Neural crest cell (in vitro differentiated cells): Measurements from ENCODE around the gene CTNND1. TPM values are rescaled to one million over a fixed set of nuclear protein-coding genes. Genes with fewer than 3 reads are reported as not detected.

Source experiments
- DNase-seq: peaks from one replicate; pipeline ENCODE4 v3.0.0; 2021; ENCODE audit warnings: low read depth, mixed read lengths, low spot score
- H3K27ac Mint-ChIP-seq: one replicate; pipeline ENCODE4 v1.8.0; 2021; ENCODE audit warnings: mild to moderate bottlenecking, mixed read lengths; ENCODE audit not compliant: unreplicated experiment
- H3K27me3 Mint-ChIP-seq: 2 replicates; pipeline ENCODE4 v1.8.0; 2021; ENCODE audit warnings: low read depth, mild to moderate bottlenecking, mixed read lengths
- H3K36me3 Mint-ChIP-seq: 2 replicates; pipeline ENCODE4 v1.8.0; 2021; ENCODE audit warnings: low read depth, mild to moderate bottlenecking, mixed read lengths
- H3K4me1 Mint-ChIP-seq: 2 replicates; pipeline ENCODE4 v1.8.0; 2021; ENCODE audit warnings: mixed read lengths
- H3K4me3 Mint-ChIP-seq: one replicate; pipeline ENCODE4 v1.8.0; 2021; ENCODE audit warnings: mild to moderate bottlenecking, mixed read lengths
- H3K9me3 Mint-ChIP-seq: 2 replicates; pipeline ENCODE4 v1.8.0; 2021; ENCODE audit warnings: mixed read lengths
- total RNA-seq: library from RNA; stranded (reverse); gene quantifications from 2 replicates; pipeline ENCODE4 v1.2.1, GENCODE V29; 2021
- TF ChIP-seq, protein P1 (sequence below): fragments of 200-600 bp; sonication (generic); conservative IDR thresholded peaks from 2 replicates; pipeline ENCODE4 v1.5.0; 2021; ENCODE audit warnings: antibody characterized with exemption, mild to moderate bottlenecking

Gene CTNND1
- total RNA-seq, 1 donor from 2014 or later = 144 TPM

DNA sequence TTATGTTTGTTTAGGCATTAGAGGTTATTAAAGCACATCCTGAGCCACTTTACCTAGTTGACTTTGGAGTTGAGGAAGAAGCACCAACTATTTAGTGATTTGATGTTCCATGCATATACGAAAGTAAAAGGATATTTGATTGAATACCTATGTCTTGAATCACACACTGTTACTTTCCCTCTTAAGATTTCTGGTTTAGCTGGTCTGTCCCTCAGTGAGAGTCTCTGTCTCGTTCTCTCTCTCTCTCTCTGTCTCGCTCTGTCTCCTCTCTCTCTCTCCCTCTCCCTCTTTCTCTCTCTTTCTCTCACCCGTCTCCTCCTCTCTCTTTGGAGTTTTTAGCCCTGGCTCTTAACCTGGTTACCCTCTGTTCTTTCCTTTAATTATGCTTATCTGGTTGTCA is 11.0 kb downstream of the CTNND1 start:
- H3K9me3 Mint-ChIP-seq = no peaks in the 10 kb centered on the region
- no peak overlapping the region for H3K4me3 Mint-ChIP-seq
- peaks cover 62% of the 10 kb centered on the region for H3K4me1 Mint-ChIP-seq
- H3K27me3 Mint-ChIP-seq = no peaks in the 10 kb centered on the region
- no peak for DNase-seq
- TF ChIP-seq, protein P1, sequence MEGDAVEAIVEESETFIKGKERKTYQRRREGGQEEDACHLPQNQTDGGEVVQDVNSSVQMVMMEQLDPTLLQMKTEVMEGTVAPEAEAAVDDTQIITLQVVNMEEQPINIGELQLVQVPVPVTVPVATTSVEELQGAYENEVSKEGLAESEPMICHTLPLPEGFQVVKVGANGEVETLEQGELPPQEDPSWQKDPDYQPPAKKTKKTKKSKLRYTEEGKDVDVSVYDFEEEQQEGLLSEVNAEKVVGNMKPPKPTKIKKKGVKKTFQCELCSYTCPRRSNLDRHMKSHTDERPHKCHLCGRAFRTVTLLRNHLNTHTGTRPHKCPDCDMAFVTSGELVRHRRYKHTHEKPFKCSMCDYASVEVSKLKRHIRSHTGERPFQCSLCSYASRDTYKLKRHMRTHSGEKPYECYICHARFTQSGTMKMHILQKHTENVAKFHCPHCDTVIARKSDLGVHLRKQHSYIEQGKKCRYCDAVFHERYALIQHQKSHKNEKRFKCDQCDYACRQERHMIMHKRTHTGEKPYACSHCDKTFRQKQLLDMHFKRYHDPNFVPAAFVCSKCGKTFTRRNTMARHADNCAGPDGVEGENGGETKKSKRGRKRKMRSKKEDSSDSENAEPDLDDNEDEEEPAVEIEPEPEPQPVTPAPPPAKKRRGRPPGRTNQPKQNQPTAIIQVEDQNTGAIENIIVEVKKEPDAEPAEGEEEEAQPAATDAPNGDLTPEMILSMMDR = no peak
- peaks cover 4% of the 10 kb centered on the region for H3K36me3 Mint-ChIP-seq
- H3K27ac Mint-ChIP-seq = no peak overlapping the region

DNA sequence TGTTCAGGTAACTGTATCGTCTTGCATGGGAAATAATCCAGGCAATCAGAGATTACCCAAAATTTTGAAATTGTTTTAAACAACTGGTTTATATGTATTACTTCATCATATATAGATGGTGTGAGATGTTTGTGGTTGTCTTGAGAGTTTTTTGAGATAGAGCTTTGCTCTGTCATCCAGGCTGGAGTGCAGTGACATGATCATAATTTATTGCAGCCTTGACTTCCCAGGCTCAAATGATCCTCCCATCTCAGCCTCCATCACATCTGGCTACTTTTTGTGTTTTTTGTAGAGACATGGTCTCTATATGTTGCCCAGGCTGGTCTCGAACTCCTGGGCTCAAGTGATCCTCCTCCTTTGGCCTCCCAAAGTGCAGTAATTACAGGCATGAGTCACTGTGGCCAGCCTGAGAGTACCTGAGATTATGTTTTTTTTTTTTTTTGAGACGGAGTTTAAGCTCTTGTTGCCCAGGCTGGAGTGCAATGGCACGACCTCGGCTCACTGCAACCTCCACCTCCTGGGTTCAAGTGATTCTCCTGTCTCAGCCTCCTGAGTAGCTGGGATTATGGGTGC is 11.5 kb downstream of the CTNND1 start:
- no peak for DNase-seq
- Mint-ChIP-seq H3K27me3 (no peaks in the 10 kb centered on the region), H3K4me1 (peaks cover 64% of the 10 kb centered on the region), H3K36me3 (peaks cover 4% of the 10 kb centered on the region), H3K9me3 (no peaks in the 10 kb centered on the region), H3K4me3 (no peak overlapping the region), H3K27ac (no peak overlapping the region)
- TF ChIP-seq, protein P1 = no peak

DNA sequence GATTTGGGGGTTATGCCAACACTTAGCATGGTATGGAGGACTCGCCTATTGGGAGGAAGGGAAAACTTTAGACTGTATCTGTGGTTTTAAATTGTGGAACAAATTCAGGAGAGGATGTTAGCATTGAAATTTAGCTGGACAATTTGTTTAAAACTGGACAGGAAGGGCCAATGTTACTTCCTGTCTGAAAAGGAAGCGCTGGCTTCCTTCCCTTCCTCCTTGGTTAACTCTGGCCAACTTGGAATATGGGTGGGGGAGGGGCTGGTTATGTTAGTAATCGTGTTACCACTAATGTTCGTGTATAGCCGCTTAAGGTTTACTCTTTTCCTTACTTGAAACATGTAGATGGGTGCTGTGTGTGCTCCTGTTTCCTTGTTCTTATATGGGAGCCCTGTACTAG is 13.9 kb downstream of the CTNND1 start:
- Mint-ChIP-seq H3K27me3 (no peaks in the 10 kb centered on the region), H3K4me3 (peak overlapping the region; percentile 74), H3K36me3 (peaks cover 4% of the 10 kb centered on the region), H3K9me3 (no peaks in the 10 kb centered on the region), H3K4me1 (peaks cover 77% of the 10 kb centered on the region), H3K27ac (peak overlapping the region; percentile 88)
- DNase-seq = no peak
- TF ChIP-seq, protein P1 = no peak

DNA sequence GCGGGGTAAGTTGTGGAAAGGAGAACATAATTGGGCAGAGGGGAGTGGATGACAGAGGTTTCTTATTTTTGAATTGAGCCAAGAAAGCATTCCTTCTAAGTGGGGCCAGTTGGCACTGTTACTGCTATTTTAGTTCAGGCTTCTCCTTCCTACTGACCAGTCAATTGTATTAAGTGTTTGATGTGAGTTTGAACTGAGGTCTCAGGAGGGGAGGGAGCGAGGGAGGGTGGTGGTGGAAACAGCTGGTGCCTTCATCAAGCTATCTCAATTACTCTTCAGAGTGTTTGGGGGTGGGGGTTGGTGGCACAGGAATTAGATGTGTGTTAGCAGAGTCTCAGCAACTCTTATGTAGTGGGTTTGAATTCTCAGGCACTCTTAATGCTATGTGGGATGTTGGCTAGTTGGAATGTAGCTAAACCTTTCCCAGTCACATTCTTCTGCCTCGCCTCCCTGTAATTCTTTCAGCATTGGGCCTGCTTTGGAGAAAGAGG is 14.5 kb downstream of the CTNND1 start:
- H3K36me3 Mint-ChIP-seq = peaks cover 4% of the 10 kb centered on the region
- H3K9me3 Mint-ChIP-seq = no peaks in the 10 kb centered on the region
- DNase-seq = no peak
- H3K27me3 Mint-ChIP-seq = no peaks in the 10 kb centered on the region
- peak overlapping the region; percentile 48 for H3K27ac Mint-ChIP-seq
- TF ChIP-seq, protein P1 = no peak
- H3K4me3 Mint-ChIP-seq = peak overlapping the region; percentile 74
- H3K4me1 Mint-ChIP-seq = peaks cover 76% of the 10 kb centered on the region

DNA sequence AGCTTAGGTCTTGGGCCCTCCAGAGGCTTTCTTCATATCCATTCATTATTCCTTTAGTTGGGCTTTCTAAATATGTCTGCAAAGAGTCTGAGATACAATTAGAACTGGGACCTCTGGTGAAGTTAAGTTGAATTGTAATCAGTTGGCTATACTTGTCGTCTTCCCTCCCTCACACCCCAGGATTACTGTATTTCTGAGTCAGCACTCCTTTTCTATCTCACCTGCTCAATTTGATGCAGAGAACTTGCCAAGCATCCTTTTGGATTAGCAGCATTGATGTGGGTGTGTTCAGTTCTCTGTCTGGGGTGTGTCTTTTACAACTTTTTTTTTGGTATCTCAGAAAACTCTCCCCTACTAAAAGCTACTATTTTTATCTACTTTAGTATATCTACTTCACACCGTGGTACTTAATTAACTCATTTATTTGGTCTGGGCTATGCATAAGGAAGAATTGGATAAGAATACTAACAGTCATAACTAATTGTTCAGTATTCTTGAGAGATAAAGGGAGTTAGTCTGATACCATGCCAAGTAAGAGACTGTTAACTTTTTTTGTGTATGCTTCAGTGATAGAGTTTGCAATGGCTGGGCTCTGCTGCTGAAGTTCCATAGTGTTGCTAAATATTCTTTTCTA is 15.1 kb downstream of the CTNND1 start:
- Mint-ChIP-seq H3K9me3 (no peaks in the 10 kb centered on the region), H3K4me1 (peaks cover 76% of the 10 kb centered on the region), H3K27ac (peak overlapping the region; percentile 48), H3K27me3 (no peaks in the 10 kb centered on the region), H3K36me3 (peaks cover 1% of the 10 kb centered on the region), H3K4me3 (no peak overlapping the region)
- TF ChIP-seq, protein P1 = no peak
- no peak for DNase-seq
